Stimulated activated CD4-positive, alpha-beta T cell treated with anti-CD3 and anti-CD28 coated beads, Interleukin-4, amount 100 ng/mL, for 24 hours (primary cell): Measurements from ENCODE around the gene ASTN2.

Experiments used
- DNase-seq: peaks from one replicate; pipeline ENCODE4 v3.0.0-alpha.2; 2020

ASTN2 gene

DNA sequence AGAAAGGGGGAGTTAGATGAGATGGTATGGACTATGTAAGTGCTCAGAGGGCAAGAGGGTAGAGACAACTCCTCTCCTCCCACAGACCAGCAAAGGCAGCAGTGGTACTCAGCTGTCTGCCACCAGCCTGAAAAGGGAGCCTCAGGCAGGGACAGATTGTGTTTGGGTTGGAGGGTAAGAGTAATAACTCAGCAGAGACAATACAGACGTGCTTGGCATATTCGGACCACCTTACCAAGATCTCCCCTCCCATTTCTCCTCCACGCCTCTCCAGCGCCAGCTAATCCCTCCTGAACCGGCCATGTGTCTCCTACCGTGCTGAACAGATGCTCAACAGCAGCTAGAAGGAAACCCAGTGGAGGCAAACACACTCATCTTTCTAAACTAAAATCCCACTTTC, 180.8 kb downstream of the ASTN2 start:
- no peak for DNase-seq

DNA sequence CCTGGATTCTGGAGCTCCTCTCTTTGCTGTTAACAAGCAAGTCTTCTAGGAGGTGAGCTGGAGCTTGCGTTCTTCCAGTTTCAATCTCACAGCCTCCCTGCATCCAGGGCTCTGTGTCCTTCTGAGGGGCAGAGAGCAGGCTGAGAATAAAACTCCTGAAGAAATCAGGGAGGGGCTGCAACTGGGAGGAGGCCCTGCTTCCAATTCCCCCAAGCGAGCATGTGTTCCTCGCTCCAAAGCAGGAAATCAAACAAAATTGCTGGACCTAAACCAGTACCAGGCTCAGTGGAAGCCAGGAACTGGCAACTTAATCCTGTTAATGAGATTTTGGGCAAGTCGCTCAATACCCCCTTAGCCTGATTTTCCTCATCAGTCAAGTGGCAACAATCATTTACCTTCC, 181.8 kb downstream of the ASTN2 start:
- DNase-seq, result no peak

DNA sequence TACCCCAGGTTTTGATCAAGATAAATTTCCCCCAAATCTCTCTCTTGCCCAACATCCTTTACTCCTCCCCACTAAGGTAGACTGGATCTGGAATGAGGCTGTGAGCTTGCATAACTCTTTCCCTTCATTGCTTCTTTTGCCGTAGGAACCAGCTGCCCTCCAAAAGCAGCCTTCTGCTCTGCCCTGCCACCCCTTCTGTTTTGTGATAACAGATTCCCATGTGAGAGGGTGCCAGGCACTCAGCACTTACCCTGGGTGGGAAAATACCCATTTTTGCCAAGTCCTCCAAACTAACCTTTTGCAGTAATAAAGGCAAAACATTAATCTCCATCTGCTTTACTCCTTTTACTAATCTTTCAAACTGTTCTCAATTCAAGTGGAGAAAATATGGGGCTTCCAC, 182.6 kb downstream of the ASTN2 start:
- no peak for DNase-seq

GRCh38 chr9:117231012-117231411, 183.8 kb downstream of the ASTN2 start:
- no peak for DNase-seq

DNA sequence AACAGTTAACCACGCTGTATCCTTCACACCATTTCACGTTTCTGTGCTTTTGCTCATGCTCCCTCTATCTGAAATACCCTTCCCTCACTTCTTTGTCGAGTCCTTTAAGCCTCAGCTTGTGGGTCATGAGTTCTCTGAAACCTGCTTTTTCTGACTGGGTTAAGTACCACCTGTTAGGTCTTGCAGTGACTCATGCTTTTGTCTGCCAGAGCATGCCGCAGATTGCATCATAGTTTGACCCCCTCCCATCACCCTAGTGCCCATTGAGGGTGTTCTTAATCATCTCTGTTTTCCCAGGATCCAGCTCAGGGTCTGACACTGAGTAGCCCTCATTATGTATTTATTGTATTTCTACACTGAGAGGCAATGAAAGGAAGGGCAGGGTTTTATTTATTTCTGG, 190.2 kb downstream of the ASTN2 start:
- no peak for DNase-seq

GRCh38 chr9:117218951-117219350, 195.9 kb downstream of the ASTN2 start:
- no peak for DNase-seq

DNA sequence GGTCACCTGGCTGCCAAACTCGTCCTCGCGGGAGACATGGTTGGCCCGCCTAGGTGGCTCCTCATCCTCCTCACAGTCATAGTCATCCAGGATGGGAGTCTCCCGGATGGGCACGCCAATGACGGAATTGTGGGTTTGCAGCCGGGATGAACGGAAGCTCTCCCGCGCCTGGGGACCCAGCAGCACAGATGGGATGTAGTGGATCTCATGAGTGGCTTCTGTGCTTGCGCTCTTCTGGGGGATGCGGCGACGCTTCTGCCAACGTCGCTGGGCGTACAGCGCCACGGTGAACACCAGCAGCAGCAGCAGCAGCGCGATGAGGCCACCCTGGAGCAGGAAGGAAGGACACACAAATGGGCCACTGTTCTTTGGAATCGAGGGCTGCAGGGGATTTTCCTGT, 200.4 kb downstream of the ASTN2 start:
- no peak for DNase-seq

- no peak for DNase-seq
Observed at GRCh38 chr9:117211280-117211679, 203.6 kb downstream of the ASTN2 start.

DNA sequence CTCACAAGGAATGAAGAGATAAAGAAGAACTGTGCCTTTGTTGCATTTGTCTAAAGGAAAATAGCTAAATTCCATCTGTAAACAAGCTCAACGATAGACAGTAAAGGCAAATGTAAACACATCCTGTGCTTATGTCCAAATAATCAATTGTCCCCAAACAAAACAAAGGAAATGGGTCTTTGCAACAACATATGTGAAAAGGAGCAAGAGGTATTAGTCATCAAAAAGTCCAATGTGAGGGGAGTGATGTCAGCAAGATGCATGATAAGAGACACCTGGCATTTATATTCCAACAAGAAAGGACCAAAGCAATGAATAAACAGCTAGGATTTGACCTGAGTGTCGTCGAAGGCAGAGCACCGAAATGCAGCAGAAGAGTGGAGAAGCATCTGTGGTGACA, 209.1 kb downstream of the ASTN2 start:
- no peak for DNase-seq

GRCh38 chr9:117204971-117205370, 209.9 kb downstream of the ASTN2 start:
- no peak for DNase-seq

- DNase-seq, result no peak
Observed at GRCh38 chr9:117191504-117192261, 223.2 kb downstream of the ASTN2 start.

GRCh38 chr9:117189121-117189520, 225.7 kb downstream of the ASTN2 start:
- no peak for DNase-seq

DNA sequence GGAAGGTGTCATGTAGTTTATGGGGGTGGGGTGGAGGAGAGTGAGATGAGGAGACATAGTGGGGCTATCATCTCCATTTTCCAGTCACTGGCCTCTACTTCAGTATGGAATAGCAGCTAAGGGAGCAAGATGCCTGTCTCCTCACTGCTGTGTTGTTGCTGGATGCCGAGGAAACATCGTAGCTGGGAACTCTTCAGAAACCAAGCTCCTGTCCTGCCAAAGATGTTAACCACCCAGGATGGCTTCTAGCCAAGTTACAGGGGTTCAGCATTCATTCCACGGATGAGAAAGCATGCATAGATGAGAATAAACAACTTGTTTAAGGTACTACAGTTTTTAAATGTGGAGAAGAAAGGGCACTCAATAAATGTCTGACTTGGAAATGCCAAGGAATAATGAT, 226.5 kb downstream of the ASTN2 start:
- no peak for DNase-seq

DNA sequence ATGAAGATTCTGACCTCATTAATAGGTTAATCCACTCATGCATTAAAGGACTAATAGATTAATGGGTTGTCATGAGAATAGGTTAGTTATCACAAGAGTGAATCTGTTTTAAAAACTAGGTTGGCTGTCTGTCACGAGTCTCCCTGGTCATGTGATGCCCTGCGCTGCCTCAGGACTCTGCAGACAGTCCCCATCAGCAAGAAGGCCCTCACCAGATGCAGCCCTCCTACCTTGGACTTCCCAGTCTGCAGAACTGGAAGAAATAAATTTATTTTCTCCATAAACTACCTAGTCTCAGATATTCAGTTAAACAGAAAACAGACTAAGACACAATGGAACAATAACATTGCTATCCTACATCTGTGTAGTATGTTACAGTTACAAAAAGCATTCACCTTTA, 227.4 kb downstream of the ASTN2 start:
- DNase-seq, result no peak

- DNase-seq, result no peak
Observed at GRCh38 chr9:117184173-117184572, 230.7 kb downstream of the ASTN2 start.

GRCh38 chr9:117182046-117182445, 232.8 kb downstream of the ASTN2 start:
- no peak for DNase-seq

DNA sequence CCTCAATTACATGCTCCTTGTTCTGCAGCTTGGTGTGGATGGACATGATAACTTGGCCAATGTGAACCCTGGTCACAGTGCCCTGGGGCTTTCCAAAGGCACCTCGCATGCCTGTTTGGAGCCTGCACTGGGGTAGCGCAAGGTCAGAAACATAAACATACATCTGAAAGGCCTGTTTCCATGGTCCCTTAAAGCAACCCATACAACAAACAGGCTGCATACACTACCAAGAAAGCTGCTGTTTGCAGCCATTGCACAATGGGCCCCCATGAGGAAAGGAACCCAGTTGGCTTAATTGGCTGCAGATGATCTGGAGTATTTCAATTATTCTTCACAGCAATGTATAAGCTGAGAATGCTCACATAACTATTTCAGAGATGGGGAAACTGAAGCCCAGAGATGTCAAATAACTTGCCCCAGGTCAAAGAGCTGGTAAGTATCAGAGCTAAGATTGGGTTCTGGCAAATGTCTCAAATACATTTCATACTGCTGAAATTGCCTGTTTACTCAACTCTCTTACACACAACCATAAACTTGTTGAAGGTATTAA, 233.9 kb downstream of the ASTN2 start:
- no peak for DNase-seq

GRCh38 chr9:117178596-117179375, 236.1 kb downstream of the ASTN2 start:
- no peak for DNase-seq

GRCh38 chr9:117170567-117170966, 244.3 kb downstream of the ASTN2 start:
- no peak for DNase-seq

- DNase-seq, result no peak
Observed at GRCh38 chr9:117169089-117169621, 245.7 kb downstream of the ASTN2 start.

DNA sequence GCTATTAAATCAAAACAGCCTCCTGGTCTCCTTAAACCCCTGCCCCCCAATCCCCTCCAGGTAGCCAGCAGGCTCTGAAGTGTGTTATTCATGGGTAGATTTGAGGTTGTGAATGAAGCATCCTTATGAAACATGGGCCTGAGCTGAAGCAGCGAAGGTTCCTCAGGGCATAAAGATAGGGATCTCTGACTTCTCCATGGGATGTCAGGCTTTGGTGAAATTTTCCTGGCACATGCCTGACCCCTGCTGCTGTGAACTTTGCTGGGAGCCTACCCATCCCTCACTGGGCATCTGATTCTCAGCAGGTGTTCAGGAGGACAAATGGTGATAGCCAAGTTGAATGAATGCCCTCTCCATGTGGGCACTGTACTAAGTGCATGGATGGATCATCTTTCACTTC, 250.3 kb downstream of the ASTN2 start:
- DNase-seq, result no peak

GRCh38 chr9:117160254-117160653, 254.6 kb downstream of the ASTN2 start:
- DNase-seq, result no peak

GRCh38 chr9:117156771-117157535, 257.9 kb downstream of the ASTN2 start:
- no peak for DNase-seq
